ENCODE data around the gene DNAL4. TPM values are rescaled to one million over a fixed set of nuclear protein-coding genes. Genes with fewer than 3 reads are reported as not detected.

Gene DNAL4
- total RNA-seq, 1 donor from 2014 or later: 8.4 TPM

DNA sequence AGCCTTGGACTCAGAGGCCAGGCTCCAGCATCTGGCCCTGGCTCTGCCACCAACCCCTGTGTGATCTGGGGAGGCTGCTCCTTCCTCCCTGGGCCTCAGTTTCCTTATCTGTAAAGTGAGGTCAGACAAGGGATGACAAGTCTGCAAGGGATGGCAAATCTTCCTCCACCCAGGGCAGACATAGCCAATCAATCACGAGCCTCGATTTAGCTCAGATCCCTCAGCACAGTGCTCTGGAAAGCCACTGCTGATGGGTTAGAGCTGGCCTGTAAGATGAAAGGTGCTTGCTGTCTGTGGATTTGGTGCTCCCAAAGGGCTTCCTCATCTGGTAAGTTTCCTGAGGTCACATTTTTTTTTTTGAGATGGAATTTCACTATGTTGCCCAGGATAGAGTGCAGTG is 29.7 kb upstream of the DNAL4 start:
- intact Hi-C loops (cut with micrococcal nuclease): no loop called here
- H3K9me3 Mint-ChIP-seq: no peaks in the 10 kb centered on the region
- TF ChIP-seq, protein P1, sequence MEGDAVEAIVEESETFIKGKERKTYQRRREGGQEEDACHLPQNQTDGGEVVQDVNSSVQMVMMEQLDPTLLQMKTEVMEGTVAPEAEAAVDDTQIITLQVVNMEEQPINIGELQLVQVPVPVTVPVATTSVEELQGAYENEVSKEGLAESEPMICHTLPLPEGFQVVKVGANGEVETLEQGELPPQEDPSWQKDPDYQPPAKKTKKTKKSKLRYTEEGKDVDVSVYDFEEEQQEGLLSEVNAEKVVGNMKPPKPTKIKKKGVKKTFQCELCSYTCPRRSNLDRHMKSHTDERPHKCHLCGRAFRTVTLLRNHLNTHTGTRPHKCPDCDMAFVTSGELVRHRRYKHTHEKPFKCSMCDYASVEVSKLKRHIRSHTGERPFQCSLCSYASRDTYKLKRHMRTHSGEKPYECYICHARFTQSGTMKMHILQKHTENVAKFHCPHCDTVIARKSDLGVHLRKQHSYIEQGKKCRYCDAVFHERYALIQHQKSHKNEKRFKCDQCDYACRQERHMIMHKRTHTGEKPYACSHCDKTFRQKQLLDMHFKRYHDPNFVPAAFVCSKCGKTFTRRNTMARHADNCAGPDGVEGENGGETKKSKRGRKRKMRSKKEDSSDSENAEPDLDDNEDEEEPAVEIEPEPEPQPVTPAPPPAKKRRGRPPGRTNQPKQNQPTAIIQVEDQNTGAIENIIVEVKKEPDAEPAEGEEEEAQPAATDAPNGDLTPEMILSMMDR (IDR thresholded peaks at IDR 0.05): no peak
- peaks cover 9% of the 10 kb centered on the region for H3K27me3 Mint-ChIP-seq
- no peaks in the 10 kb centered on the region for H3K36me3 Mint-ChIP-seq (ENCODE audit: low read depth)
- ATAC-seq (ENCODE audit: low read depth) (no peak), DNase-seq (no peak)
- POLR2A ChIA-PET: no interaction called here
- H3K4me1 Mint-ChIP-seq: no peaks in the 10 kb centered on the region
- H3K27ac Mint-ChIP-seq: no peak overlapping the region
- H3K4me3 Mint-ChIP-seq: no peak overlapping the region
- CTCF ChIA-PET: no interaction called here

GRCh38 chr22:38823076-38823475 is 29.1 kb upstream of the DNAL4 start:
- no peak for ATAC-seq (ENCODE audit: low read depth)
- ChIA-PET CTCF (no interaction called here), POLR2A (no interaction called here)
- TF ChIP-seq, protein P1 (IDR thresholded peaks at IDR 0.05): no peak
- H3K27ac Mint-ChIP-seq: no peak overlapping the region
- DNase-seq: no peak
- H3K9me3 Mint-ChIP-seq: no peaks in the 10 kb centered on the region
- H3K4me1 Mint-ChIP-seq: no peaks in the 10 kb centered on the region
- no peak overlapping the region for H3K4me3 Mint-ChIP-seq
- no peaks in the 10 kb centered on the region for H3K36me3 Mint-ChIP-seq (ENCODE audit: low read depth)
- peaks cover 6% of the 10 kb centered on the region for H3K27me3 Mint-ChIP-seq
- intact Hi-C loops (cut with micrococcal nuclease): no loop called here

DNA sequence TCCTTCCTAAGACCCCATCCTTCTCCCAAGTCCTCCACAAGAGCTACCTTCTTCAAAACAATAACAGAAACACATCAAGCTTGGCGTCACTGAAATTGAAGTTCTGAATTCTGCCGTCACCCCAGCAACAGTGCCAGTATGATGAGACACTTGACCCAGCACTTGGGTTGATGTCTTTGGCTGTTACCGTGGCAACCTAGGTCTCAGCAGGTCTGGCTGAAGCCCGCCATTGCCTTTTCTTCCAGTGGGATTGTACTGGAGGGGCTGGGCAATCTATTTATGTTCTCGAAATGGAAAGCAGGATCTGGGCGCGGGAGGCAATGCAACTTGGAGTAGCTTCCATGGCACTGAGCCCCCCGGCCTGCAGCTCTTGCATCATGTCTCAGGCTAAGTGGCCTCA is 26.1 kb upstream of the DNAL4 start:
- ATAC-seq (ENCODE audit: low read depth) (no peak), DNase-seq (no peak)
- Mint-ChIP-seq H3K9me3 (no peaks in the 10 kb centered on the region), H3K36me3 (ENCODE audit: low read depth) (no peaks in the 10 kb centered on the region), H3K27me3 (peaks cover 16% of the 10 kb centered on the region), H3K27ac (no peak overlapping the region), H3K4me3 (no peak overlapping the region), H3K4me1 (no peaks in the 10 kb centered on the region)
- TF ChIP-seq, protein P1 (IDR thresholded peaks at IDR 0.05): no peak
- ChIA-PET POLR2A (no interaction called here), CTCF (no interaction called here)
- intact Hi-C loops (cut with micrococcal nuclease): no loop called here

- CTCF ChIA-PET: no interaction called here
- H3K4me1 Mint-ChIP-seq: no peaks in the 10 kb centered on the region
- H3K4me3 Mint-ChIP-seq: no peak overlapping the region
- TF ChIP-seq, protein P1 (IDR thresholded peaks at IDR 0.05): no peak
- DNase-seq (no peak), ATAC-seq (ENCODE audit: low read depth) (no peak)
- no peak overlapping the region for H3K27ac Mint-ChIP-seq
- POLR2A ChIA-PET: no interaction called here
- H3K27me3 Mint-ChIP-seq: peaks cover 21% of the 10 kb centered on the region
- intact Hi-C loops (cut with micrococcal nuclease): no loop called here
- H3K36me3 Mint-ChIP-seq (ENCODE audit: low read depth): no peaks in the 10 kb centered on the region
- no peaks in the 10 kb centered on the region for H3K9me3 Mint-ChIP-seq
Measured at GRCh38 chr22:38819387-38819940, 25.5 kb upstream of the DNAL4 start.

- ChIA-PET POLR2A (no interaction called here), CTCF (no interaction called here)
- Mint-ChIP-seq H3K4me3 (no peak overlapping the region), H3K9me3 (no peaks in the 10 kb centered on the region), H3K36me3 (ENCODE audit: low read depth) (no peaks in the 10 kb centered on the region), H3K27ac (no peak overlapping the region), H3K27me3 (peaks cover 29% of the 10 kb centered on the region), H3K4me1 (no peaks in the 10 kb centered on the region)
- DNase-seq (no peak), ATAC-seq (ENCODE audit: low read depth) (no peak)
- TF ChIP-seq, protein P1 (IDR thresholded peaks at IDR 0.05): no peak
- intact Hi-C loops (cut with micrococcal nuclease): no loop called here
Measured at GRCh38 chr22:38817196-38817595, 23.3 kb upstream of the DNAL4 start.
